ENCODE measurements around the gene STING1.

GRCh38 chr5:139439013-139439903 is 43.3 kb downstream of the STING1 start, which contains the start of gene DNAJC18:
- TF ChIP-seq CTCF (IDR thresholded peaks at IDR 0.05) (no peak), REST (IDR thresholded peaks at IDR 0.05; ENCODE audit: insufficient read depth in 1 of 2, low read depth in 2 of 2, low read length in 1 of 2) (no peak), SIN3A (IDR thresholded peaks at IDR 0.05; ENCODE audit: borderline replicate concordance, insufficient read depth, low read depth, low read length) (no peak), POLR2AphosphoS5 (IDR thresholded peaks at IDR 0.05; ENCODE audit: low read depth, low read length) (no peak), TCF7L2 (IDR thresholded peaks at IDR 0.05; ENCODE audit: low read depth, low read length) (no peak)
